PC-3 (cell line): ENCODE measurements around the gene CHID1.

Experiments used
- CTCF ChIP-seq: fragments of 300-600 bp; sonication (generic); conservative IDR thresholded peaks from 2 replicates; pipeline ENCODE4 v1.5.1; 2017; ENCODE audit warnings: antibody characterized with exemption, low read depth, mild to moderate bottlenecking, low read length
- EZH2phosphoT487 ChIP-seq: fragments of 300-600 bp; sonication (generic); IDR thresholded peaks from 2 replicates; pipeline ENCODE4 v1.6.1; 2018; ENCODE audit warnings: mild to moderate bottlenecking, antibody characterized with exemption, low read length, borderline replicate concordance

- no peak for TF ChIP-seq CTCF
- TF ChIP-seq EZH2phosphoT487, result no peak
Observed at GRCh38 chr11:833114-833791, 77.4 kb downstream of the CHID1 start.
